Hepatocyte (in vitro differentiated cells): ENCODE results near the gene ALDH18A1. TPM values are rescaled to one million over a fixed set of nuclear protein-coding genes. Genes with fewer than 3 reads are reported as not detected.

Experiments
- DNase-seq: peaks from one replicate; pipeline ENCODE4 v3.0.0-alpha.2; 2016; ENCODE audit warnings: low spot score
- H2AFZ ChIP-seq: fragments of 200-600 bp; sonication (generic); 2 replicates; pipeline ENCODE4 v1.6.0; 2016; ENCODE audit warnings: antibody characterized with exemption, mild to moderate bottlenecking
- H3K27ac ChIP-seq: fragments of 200-600 bp; sonication (generic); 2 replicates; pipeline ENCODE4 v1.5.1; 2016; ENCODE audit warnings: mild to moderate bottlenecking
- H3K27me3 ChIP-seq: fragments of 200-600 bp; sonication (generic); 2 replicates; pipeline ENCODE4 v1.6.1; 2016
- H3K36me3 ChIP-seq: fragments of 200-600 bp; sonication (generic); replicated peaks from 2 replicates; pipeline ENCODE4 v1.5.1; 2016; ENCODE audit warnings: low read depth; ENCODE audit not compliant: insufficient read depth
- H3K4me1 ChIP-seq: fragments of 200-600 bp; sonication (generic); 2 replicates; pipeline ENCODE4 v1.5.1; 2016; ENCODE audit warnings: mild to moderate bottlenecking, moderate library complexity; ENCODE audit not compliant: insufficient read depth
- H3K4me2 ChIP-seq: fragments of 200-600 bp; sonication (generic); 2 replicates; pipeline ENCODE4 v1.6.0; 2016
- H3K4me3 ChIP-seq: fragments of 200-600 bp; sonication (generic); 2 replicates; pipeline ENCODE4 v1.5.1; 2016; ENCODE audit warnings: mild to moderate bottlenecking
- H3K79me2 ChIP-seq: fragments of 200-600 bp; sonication (generic); 2 replicates; pipeline ENCODE4 v1.6.0; 2017; ENCODE audit warnings: mild to moderate bottlenecking
- H3K9me2 ChIP-seq: fragments of 200-600 bp; sonication (generic); replicated peaks from 2 replicates; pipeline ENCODE4 v1.6.0; 2017; ENCODE audit warnings: mild to moderate bottlenecking; ENCODE audit not compliant: insufficient read depth
- H3K9me3 ChIP-seq: fragments of 200-600 bp; sonication (generic); 2 replicates; pipeline ENCODE4 v1.5.1; 2016; ENCODE audit warnings: low read depth, mild to moderate bottlenecking
- H4K20me1 ChIP-seq: fragments of 200-600 bp; sonication (generic); 2 replicates; pipeline ENCODE4 v1.6.0; 2016; ENCODE audit warnings: mild to moderate bottlenecking; ENCODE audit not compliant: insufficient read depth, poor library complexity, severe bottlenecking
- CTCF ChIP-seq: fragments of 200-600 bp; sonication (generic); IDR thresholded peaks from 2 replicates; pipeline ENCODE4 v1.5.1; 2016; ENCODE audit warnings: antibody characterized with exemption, mild to moderate bottlenecking; ENCODE audit not compliant: poor library complexity
- EZH2 ChIP-seq: fragments of 200-600 bp; sonication (generic); IDR thresholded peaks from 2 replicates; pipeline ENCODE4 v1.6.1; 2016; ENCODE audit warnings: antibody characterized with exemption, mild to moderate bottlenecking, borderline replicate concordance
- EZH2phosphoT487 ChIP-seq: fragments of 200-600 bp; sonication (generic); IDR thresholded peaks from one replicate; pipeline ENCODE4 v1.6.1; 2018; ENCODE audit warnings: antibody characterized with exemption, mild to moderate bottlenecking, low read depth, moderate library complexity; ENCODE audit not compliant: unreplicated experiment, severe bottlenecking
- WGBS: methylation state at CpG from one replicate; pipeline ENCODE4 v1.1.6; 2016; ENCODE audit warnings: low lambda C conversion rate; ENCODE audit errors: missing lambda C conversion rate; 5-methylcytosine and 5-hydroxymethylcytosine counted together
- polyA plus RNA-seq: library from polyadenylated mRNA; unstranded; fragments of >200 nt; fragmentation: Nextera tagmentation; extraction: Ambion mirVana; gene quantifications from 2 replicates; pipeline ENCODE4 v1.2.1, GENCODE V29; 2016
- total RNA-seq: library from RNA; depleted of rRNA; stranded (reverse); fragments of >200 nt; gene quantifications from 2 replicates; pipeline ENCODE4 v1.2.3, GENCODE V29; 2014

ALDH18A1 gene
- total and polyA plus RNA-seq, 2 experiments from 2014 or later, result 105 to 136 TPM

GRCh38 chr10:95561177-95561863, 95.2 kb downstream of the ALDH18A1 start, which contains the start of gene SORBS1:
SORBS1 (minus strand) TSS chr10:95561371; CDS start chr10:95441135, 120,236 bp downstream.
- Histone ChIP-seq H3K27ac (peak within 1 kb of the TSS; percentile 76), H3K79me2 (peaks cover 45% of the 10 kb centered on the region), H3K9me2 (no peaks in the 10 kb centered on the region), H3K4me2 (peak within 1 kb of the TSS; percentile 92), H4K20me1 (peaks cover 4% of the 10 kb centered on the region), H3K4me3 (peak within 1 kb of the TSS; percentile 97), H2AFZ (peak within 1 kb of the TSS; percentile 42), H3K4me1 (peaks cover 40% of the 10 kb centered on the region), H3K27me3 (no peaks in the 10 kb centered on the region), H3K36me3 (no peaks in the 10 kb centered on the region), H3K9me3 (no peaks in the 10 kb centered on the region)
- WGBS, result 2% methylated on average over 59 of the region's 77 CpGs
- DNase-seq, result peak; percentile 98
- no peak for TF ChIP-seq EZH2

GRCh38 chr10:95560278-95561176, 96.0 kb downstream of the ALDH18A1 start:
- Histone ChIP-seq H3K4me1 (peaks cover 38% of the 10 kb centered on the region), H3K27ac (peak overlapping the region; percentile 76), H3K36me3 (no peaks in the 10 kb centered on the region), H4K20me1 (peaks cover 4% of the 10 kb centered on the region), H3K27me3 (no peaks in the 10 kb centered on the region), H3K9me2 (no peaks in the 10 kb centered on the region), H3K4me3 (peak overlapping the region; percentile 97), H3K79me2 (peaks cover 53% of the 10 kb centered on the region), H3K4me2 (peak overlapping the region; percentile 92), H2AFZ (peak overlapping the region; percentile 19), H3K9me3 (no peaks in the 10 kb centered on the region)
- TF ChIP-seq EZH2phosphoT487 (no peak), CTCF (no peak), EZH2 (no peak)
- peak; percentile 55 for DNase-seq
- WGBS, result 3% methylated on average over 43 of the region's 48 CpGs

GRCh38 chr10:95559896-95560277, 96.6 kb downstream of the ALDH18A1 start:
- H3K4me2 ChIP-seq, result peak overlapping the region; percentile 92
- H3K27ac ChIP-seq, result no peak overlapping the region
- no peaks in the 10 kb centered on the region for H3K27me3 ChIP-seq
- H3K36me3 ChIP-seq, result no peaks in the 10 kb centered on the region
- peak overlapping the region; percentile 19 for H2AFZ ChIP-seq
- H3K9me3 ChIP-seq, result no peaks in the 10 kb centered on the region
- H3K9me2 ChIP-seq, result no peaks in the 10 kb centered on the region
- no peak for DNase-seq
- TF ChIP-seq CTCF (no peak), EZH2 (no peak), EZH2phosphoT487 (no peak)
- 18% methylated on average over 10 of the region's 10 CpGs for WGBS
- H3K4me1 ChIP-seq, result peaks cover 32% of the 10 kb centered on the region
- H3K4me3 ChIP-seq, result peak overlapping the region; percentile 97
- H4K20me1 ChIP-seq, result peaks cover 4% of the 10 kb centered on the region
- peaks cover 59% of the 10 kb centered on the region for H3K79me2 ChIP-seq

- no peak overlapping the region for H3K4me3 ChIP-seq
- H3K9me2 ChIP-seq, result no peaks in the 10 kb centered on the region
- H4K20me1 ChIP-seq, result peaks cover 4% of the 10 kb centered on the region
- no peaks in the 10 kb centered on the region for H3K27me3 ChIP-seq
- peaks cover 29% of the 10 kb centered on the region for H3K4me1 ChIP-seq
- H3K79me2 ChIP-seq, result peaks cover 63% of the 10 kb centered on the region
- TF ChIP-seq EZH2phosphoT487, result no peak
- no peak for TF ChIP-seq CTCF
- TF ChIP-seq EZH2, result no peak
- H3K36me3 ChIP-seq, result no peaks in the 10 kb centered on the region
- H3K27ac ChIP-seq, result no peak overlapping the region
- H3K4me2 ChIP-seq, result peak overlapping the region; percentile 92
- H2AFZ ChIP-seq, result no peak overlapping the region
- WGBS, result 23% methylated on average over 4 of the region's 4 CpGs
- DNase-seq, result no peak
- H3K9me3 ChIP-seq, result no peaks in the 10 kb centered on the region
These were observed 97.0 kb downstream of the ALDH18A1 start for GRCh38 chr10:95559471-95559870.
